Stomach smooth muscle (tissue), 2 donors: Measurements from ENCODE around the gene STOML2.
A peak's percentile ranks its signal among the peaks of the same experiment; 100 is the strongest.

Experiments used
- H3K27ac ChIP-seq: one replicate; pipeline ENCODE4 v1.7.0; 2013; ENCODE audit warnings: mild to moderate bottlenecking, low read length, inconsistent platforms
- H3K27me3 ChIP-seq, 2 donors: one replicate each; pipeline ENCODE4 v1.7.0; 2013; ENCODE audit warnings: low read length in 2 of 2; ENCODE audit not compliant: insufficient read depth in 2 of 2, control insufficient read depth in 1 of 2
- H3K36me3 ChIP-seq, 2 donors: one replicate each; pipeline ENCODE4 v1.7.0; 2013; ENCODE audit warnings: low read length in 2 of 2; ENCODE audit not compliant: control insufficient read depth in 2 of 2, insufficient read depth in 2 of 2
- H3K4me1 ChIP-seq: one replicate; pipeline ENCODE4 v1.7.0; 2013; ENCODE audit warnings: low read length; ENCODE audit not compliant: control insufficient read depth, insufficient read depth
- H3K4me3 ChIP-seq, 2 donors: one replicate each; pipeline ENCODE4 v1.7.0; 2013; ENCODE audit warnings: low read length in 2 of 2
- H3K9ac ChIP-seq, 2 donors: one replicate each; pipeline ENCODE4 v1.7.0; 2013; ENCODE audit warnings: low read length in 2 of 2, mild to moderate bottlenecking in 1 of 2
- H3K9me3 ChIP-seq, 2 donors: one replicate each; pipeline ENCODE4 v1.7.0; 2013; ENCODE audit warnings: low read length in 2 of 2; ENCODE audit not compliant: control insufficient read depth in 2 of 2
- donor health status: healthy.
- donor health status: Pancreatic carcinoma.

The STOML2 gene

GRCh38 chr9:35105571-35106342 is 2.8 kb upstream of the STOML2 start:
- Histone ChIP-seq H3K27me3 (no peaks in the 10 kb centered on the region), H3K4me3 (no peak overlapping the region), H3K4me1 (peaks cover 42% of the 10 kb centered on the region), H3K36me3 (peaks cover 14 to 40% of the 10 kb centered on the region in 2 donors), H3K9me3 (no peaks in the 10 kb centered on the region), H3K9ac (no peak overlapping the region), H3K27ac (peak overlapping the region; percentile 11)

- H3K9me3 ChIP-seq, result no peaks in the 10 kb centered on the region
- no peak overlapping the region for H3K4me3 ChIP-seq
- peaks cover 36% of the 10 kb centered on the region for H3K4me1 ChIP-seq
- no peaks in the 10 kb centered on the region for H3K27me3 ChIP-seq
- no peak overlapping the region for H3K9ac ChIP-seq
- no peak overlapping the region for H3K27ac ChIP-seq
- peaks cover 20 to 46% of the 10 kb centered on the region in 2 donors for H3K36me3 ChIP-seq
These were observed 2.2 kb upstream of the STOML2 start for GRCh38 chr9:35105126-35105525.

- Histone ChIP-seq H3K36me3 (peaks cover 24 to 51% of the 10 kb centered on the region in 2 donors), H3K27ac (no peak overlapping the region), H3K9ac (no peak overlapping the region)
These were observed 1.7 kb upstream of the STOML2 start for GRCh38 chr9:35104586-35104985.

DNA sequence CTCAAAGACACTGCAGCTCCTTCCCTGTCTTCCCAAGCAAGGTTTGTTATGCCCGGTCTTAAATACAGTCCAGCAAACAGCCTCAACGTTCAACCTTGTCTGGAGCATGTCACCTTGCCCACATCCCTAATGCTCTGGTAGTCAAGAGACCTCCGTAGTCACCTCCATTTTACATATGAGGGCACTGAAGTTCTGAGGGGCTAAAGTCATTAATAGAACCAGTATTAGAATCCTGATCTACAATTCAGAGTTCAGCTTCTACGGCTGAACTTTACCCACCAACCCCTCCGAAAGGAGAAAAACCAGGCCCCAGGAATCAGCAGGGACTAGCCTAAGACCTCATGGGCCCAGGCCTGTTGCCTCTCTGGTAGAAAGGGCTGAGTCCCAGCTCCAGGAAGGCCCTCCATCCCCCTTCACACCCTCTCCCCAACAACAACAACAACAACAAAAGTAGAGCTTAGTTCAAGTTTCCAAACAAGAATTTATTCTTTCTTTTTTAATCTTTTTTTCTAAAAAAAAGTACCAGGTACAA is 795 bp upstream of the STOML2 start:
- peak overlapping the region; percentile 94 for H3K27ac ChIP-seq
- peak overlapping the region; percentile 83 to 96 for H3K4me3 ChIP-seq
- peak overlapping the region; percentile 92 to 98 for H3K9ac ChIP-seq
- no peaks in the 10 kb centered on the region for H3K9me3 ChIP-seq
- peaks cover 25% of the 10 kb centered on the region for H3K4me1 ChIP-seq
- no peaks in the 10 kb centered on the region for H3K27me3 ChIP-seq
- peaks cover 27 to 57% of the 10 kb centered on the region in 2 donors for H3K36me3 ChIP-seq

More at GRCh38 chr9:35104586-35104985, 1.7 kb upstream of the STOML2 start:
- H3K4me3 ChIP-seq, result no peak overlapping the region
- no peaks in the 10 kb centered on the region for H3K9me3 ChIP-seq
- no peaks in the 10 kb centered on the region for H3K27me3 ChIP-seq
- H3K4me1 ChIP-seq, result peaks cover 30% of the 10 kb centered on the region

- no peaks in the 10 kb centered on the region for H3K9me3 ChIP-seq
- peak overlapping the region; percentile 83 to 96 for H3K4me3 ChIP-seq
- H3K9ac ChIP-seq, result peak overlapping the region; percentile 92 to 98
- H3K4me1 ChIP-seq, result peaks cover 25% of the 10 kb centered on the region
- H3K27ac ChIP-seq, result peak overlapping the region; percentile 94
- peaks cover 27 to 49% of the 10 kb centered on the region in 2 donors for H3K36me3 ChIP-seq
- no peaks in the 10 kb centered on the region for H3K27me3 ChIP-seq
These were observed 514 bp downstream of the STOML2 start for GRCh38 chr9:35102465-35102768.

DNA sequence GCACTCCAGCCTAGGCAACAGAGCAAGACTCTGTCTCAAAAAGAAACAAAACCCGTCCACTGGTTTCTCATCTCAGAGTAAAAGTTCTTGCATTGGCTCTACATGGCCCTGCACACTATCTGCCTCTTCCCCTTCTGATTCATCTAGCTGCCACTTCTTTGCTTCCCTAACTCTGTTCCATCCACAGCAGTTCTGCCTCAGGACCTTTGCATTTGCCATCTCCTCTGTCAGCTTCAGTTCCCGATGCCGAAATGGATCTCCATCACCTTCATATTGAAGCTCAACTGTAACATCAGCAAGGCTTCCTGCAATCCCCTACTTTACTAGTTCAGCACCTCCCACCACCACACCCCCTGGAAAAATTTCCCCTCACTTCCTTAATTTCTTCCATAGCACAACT is 5.4 kb downstream of the STOML2 start:
- Histone ChIP-seq H3K27ac (no peak overlapping the region), H3K4me1 (peaks cover 24% of the 10 kb centered on the region), H3K9ac (no peak overlapping the region), H3K27me3 (no peaks in the 10 kb centered on the region), H3K36me3 (peaks cover 24 to 34% of the 10 kb centered on the region in 2 donors), H3K9me3 (no peaks in the 10 kb centered on the region), H3K4me3 (no peak overlapping the region)

DNA sequence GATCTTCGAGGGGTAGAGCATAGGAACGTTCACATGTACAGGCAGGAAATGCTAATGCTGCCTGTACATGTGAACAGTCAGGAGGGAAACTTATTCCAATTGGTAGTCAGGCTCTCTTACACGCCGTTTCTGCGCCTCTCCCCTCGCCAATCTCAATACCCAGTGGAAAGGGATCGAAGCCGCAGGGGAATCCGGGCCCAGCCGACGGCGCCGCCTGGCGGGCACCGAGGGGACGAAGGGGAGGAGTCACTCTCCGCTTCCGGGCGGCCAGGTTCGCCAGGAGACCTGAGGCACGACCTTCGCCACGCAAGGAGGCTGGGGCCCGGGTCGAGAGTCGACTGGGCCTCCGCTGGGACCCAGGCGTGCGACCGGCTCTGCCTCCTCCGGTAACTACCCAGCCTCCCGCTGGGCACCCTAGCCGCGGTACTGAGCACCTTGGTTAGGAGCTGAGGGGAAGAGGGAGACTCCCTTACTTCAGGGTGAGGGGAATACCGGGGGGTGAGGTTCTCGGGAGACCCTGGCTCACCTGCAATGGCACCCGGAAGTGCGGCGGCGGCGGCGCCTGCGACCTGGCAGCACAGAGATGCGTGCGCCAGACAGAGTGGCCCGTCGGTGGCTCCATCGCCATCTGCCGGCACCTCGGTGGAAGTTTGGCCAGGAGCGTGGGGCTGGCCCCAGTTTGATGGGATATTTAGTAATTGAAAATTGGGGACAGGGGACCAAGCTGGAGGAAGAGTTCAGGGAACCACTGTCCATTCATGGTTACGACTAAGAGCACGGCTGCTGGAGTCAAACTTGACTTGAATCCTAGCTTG is 6.7 kb downstream of the STOML2 start, which contains the start of gene PIGO:
TSS of gene PIGO (minus strand) at position 557 of the 815 bp plus-strand sequence. CDS start 1,026 bp downstream, outside the sequence.
- peak within 1 kb of the TSS; percentile 94 for H3K27ac ChIP-seq
- peaks cover 11% of the 10 kb centered on the region for H3K4me1 ChIP-seq
- H3K4me3 ChIP-seq, result peak within 1 kb of the TSS; percentile 96 to 98
- H3K9me3 ChIP-seq, result no peaks in the 10 kb centered on the region
- peaks cover 31 to 36% of the 10 kb centered on the region in 2 donors for H3K36me3 ChIP-seq
- peak within 1 kb of the TSS; percentile 96 to 98 for H3K9ac ChIP-seq
- H3K27me3 ChIP-seq, result no peaks in the 10 kb centered on the region

- Histone ChIP-seq H3K27ac (no peak overlapping the region), H3K36me3 (peaks cover 36 to 49% of the 10 kb centered on the region in 2 donors), H3K9me3 (no peaks in the 10 kb centered on the region), H3K4me1 (peaks cover 9% of the 10 kb centered on the region), H3K27me3 (no peaks in the 10 kb centered on the region), H3K9ac (no peak overlapping the region), H3K4me3 (no peak overlapping the region)
These were observed 11.4 kb downstream of the STOML2 start for GRCh38 chr9:35091536-35091935.

- Histone ChIP-seq H3K4me1 (no peaks in the 10 kb centered on the region), H3K4me3 (no peak overlapping the region), H3K36me3 (peaks cover 36 to 49% of the 10 kb centered on the region in 2 donors), H3K9ac (no peak overlapping the region), H3K27ac (no peak overlapping the region), H3K27me3 (no peaks in the 10 kb centered on the region), H3K9me3 (no peaks in the 10 kb centered on the region)
These were observed 13.5 kb downstream of the STOML2 start for GRCh38 chr9:35089434-35089833.

DNA sequence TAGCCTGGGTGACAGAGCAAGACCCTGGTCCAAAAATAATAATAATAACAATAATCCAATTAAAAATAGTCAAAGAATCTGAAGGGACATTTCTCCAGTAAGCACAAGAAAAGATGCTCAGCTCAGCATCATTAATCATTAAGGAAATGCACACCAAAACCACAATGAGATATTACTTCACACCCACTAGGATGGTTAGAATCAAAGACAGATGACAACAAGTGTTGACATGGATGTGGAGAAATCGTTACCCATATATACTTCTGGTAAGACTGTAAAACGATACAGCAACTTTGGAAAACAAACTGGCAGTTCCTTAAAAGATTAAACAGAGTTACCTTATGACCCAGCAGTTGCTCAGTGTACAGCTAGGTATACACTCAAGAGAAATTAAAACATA is 17.9 kb downstream of the STOML2 start:
- Histone ChIP-seq H3K9ac (no peak overlapping the region), H3K4me3 (no peak overlapping the region), H3K36me3 (peaks cover 12 to 21% of the 10 kb centered on the region in 2 donors), H3K27ac (no peak overlapping the region), H3K27me3 (no peaks in the 10 kb centered on the region), H3K9me3 (no peaks in the 10 kb centered on the region), H3K4me1 (no peaks in the 10 kb centered on the region)
